ENCODE data around the gene PLAAT5. TPM values are rescaled to one million over a fixed set of nuclear protein-coding genes. Genes with fewer than 3 reads are reported as not detected.

PLAAT5 gene
- total and polyA plus RNA-seq, 2 donors from 2014 or later = 0.72 to 7.6 TPM

- H3K9me3 ChIP-seq (ENCODE audit: control insufficient read depth in 2 of 3, insufficient read depth in 1 of 3, low read length in 3 of 3) = peaks cover 0 to 7% (median 0%) of the 10 kb centered on the region in 3 donors
- H3K27me3 ChIP-seq (ENCODE audit: control insufficient read depth, insufficient read depth, low read length) = no peaks in the 10 kb centered on the region
- H3K27ac ChIP-seq (ENCODE audit: low read depth in 2 of 2, low read length in 2 of 2) = no peak overlapping the region
- H3K9ac ChIP-seq (ENCODE audit: low read length in 3 of 3) = no peak overlapping the region
- no peak for TF ChIP-seq CTCF (IDR thresholded peaks at IDR 0.05; ENCODE audit: borderline replicate concordance, extremely low read depth, insufficient read depth)
- intact Hi-C loops (cut with DNase I) = no loop called here
- DNase-seq (no peak), FAIRE-seq (no peak)
- H3K4me3 ChIP-seq (ENCODE audit: low read length in 3 of 3) = no peak overlapping the region
- H3K36me3 ChIP-seq (ENCODE audit: control insufficient read depth in 2 of 3, insufficient read depth in 3 of 3, low read length in 3 of 3) = no peaks in the 10 kb centered on the region
- no peaks in the 10 kb centered on the region for H3K4me1 ChIP-seq (ENCODE audit: control insufficient read depth in 2 of 3, insufficient read depth in 2 of 3, low read depth in 1 of 3, low read length in 3 of 3)
Measured at GRCh38 chr11:63476618-63477017, 14.3 kb downstream of the PLAAT5 start.

GRCh38 chr11:63472372-63472771 lies 18.6 kb downstream of the PLAAT5 start:
- Histone ChIP-seq H3K27me3 (ENCODE audit: control insufficient read depth, insufficient read depth, low read length) (no peaks in the 10 kb centered on the region), H3K4me3 (ENCODE audit: low read length in 3 of 3) (no peak overlapping the region), H3K27ac (ENCODE audit: low read depth in 2 of 2, low read length in 2 of 2) (no peak overlapping the region), H3K9ac (ENCODE audit: low read length in 3 of 3) (no peak overlapping the region), H3K9me3 (ENCODE audit: control insufficient read depth in 2 of 3, insufficient read depth in 1 of 3, low read length in 3 of 3) (peaks cover 0 to 7% (median 0%) of the 10 kb centered on the region in 3 donors), H3K36me3 (ENCODE audit: control insufficient read depth in 2 of 3, insufficient read depth in 3 of 3, low read length in 3 of 3) (no peaks in the 10 kb centered on the region), H3K4me1 (ENCODE audit: control insufficient read depth in 2 of 3, insufficient read depth in 2 of 3, low read depth in 1 of 3, low read length in 3 of 3) (no peaks in the 10 kb centered on the region)
- TF ChIP-seq CTCF (IDR thresholded peaks at IDR 0.05; ENCODE audit: borderline replicate concordance, extremely low read depth, insufficient read depth) = no peak
- FAIRE-seq (no peak), DNase-seq (no peak)
- intact Hi-C loops (cut with DNase I) = loop anchor here (5.0 kb wide), 1 partner anchor 170 kb away; no protein-coding TSS in a partner anchor

- H3K27me3 ChIP-seq (ENCODE audit: control insufficient read depth, insufficient read depth, low read length) = no peaks in the 10 kb centered on the region
- H3K4me1 ChIP-seq (ENCODE audit: control insufficient read depth in 2 of 3, insufficient read depth in 2 of 3, low read depth in 1 of 3, low read length in 3 of 3) = no peaks in the 10 kb centered on the region
- no peak overlapping the region for H3K27ac ChIP-seq (ENCODE audit: low read depth in 2 of 2, low read length in 2 of 2)
- no peak for TF ChIP-seq CTCF (IDR thresholded peaks at IDR 0.05; ENCODE audit: borderline replicate concordance, extremely low read depth, insufficient read depth)
- intact Hi-C loops (cut with DNase I) = loop anchor here (5.0 kb wide), 1 partner anchor 172 kb away; no protein-coding TSS in a partner anchor
- H3K4me3 ChIP-seq (ENCODE audit: low read length in 3 of 3) = no peak overlapping the region
- no peaks in the 10 kb centered on the region for H3K9me3 ChIP-seq (ENCODE audit: control insufficient read depth in 2 of 3, insufficient read depth in 1 of 3, low read length in 3 of 3)
- DNase-seq = no peak
- no peak for FAIRE-seq
- H3K36me3 ChIP-seq (ENCODE audit: control insufficient read depth in 2 of 3, insufficient read depth in 3 of 3, low read length in 3 of 3) = no peaks in the 10 kb centered on the region
- H3K9ac ChIP-seq (ENCODE audit: low read length in 3 of 3) = no peak overlapping the region
Measured at GRCh38 chr11:63470311-63470710, 20.7 kb downstream of the PLAAT5 start.

- Histone ChIP-seq H3K36me3 (ENCODE audit: control insufficient read depth in 2 of 3, insufficient read depth in 3 of 3, low read length in 3 of 3) (no peaks in the 10 kb centered on the region), H3K27me3 (ENCODE audit: control insufficient read depth, insufficient read depth, low read length) (no peaks in the 10 kb centered on the region), H3K4me1 (ENCODE audit: control insufficient read depth in 2 of 3, insufficient read depth in 2 of 3, low read depth in 1 of 3, low read length in 3 of 3) (no peaks in the 10 kb centered on the region), H3K9me3 (ENCODE audit: control insufficient read depth in 2 of 3, insufficient read depth in 1 of 3, low read length in 3 of 3) (no peaks in the 10 kb centered on the region), H3K9ac (ENCODE audit: low read length in 3 of 3) (no peak overlapping the region), H3K4me3 (ENCODE audit: low read length in 3 of 3) (no peak overlapping the region), H3K27ac (ENCODE audit: low read depth in 2 of 2, low read length in 2 of 2) (no peak overlapping the region)
- intact Hi-C loops (cut with DNase I) = no loop called here
- DNase-seq = no peak
- FAIRE-seq = no peak
- TF ChIP-seq CTCF (IDR thresholded peaks at IDR 0.05; ENCODE audit: borderline replicate concordance, extremely low read depth, insufficient read depth) = no peak
Measured at GRCh38 chr11:63462137-63462536, 28.8 kb downstream of the PLAAT5 start.

Data from kidney (tissue), 14 donors.